Hepatocyte (in vitro differentiated cells): ENCODE data around the gene SH3PXD2B.

Experiments
- EZH2phosphoT487 ChIP-seq: fragments of 200-600 bp; sonication (generic); IDR thresholded peaks from one replicate; pipeline ENCODE4 v1.6.1; 2018; ENCODE audit warnings: antibody characterized with exemption, mild to moderate bottlenecking, low read depth, moderate library complexity; ENCODE audit not compliant: unreplicated experiment, severe bottlenecking
- TF ChIP-seq, protein P1 (sequence below): fragments of 200-600 bp; sonication (generic); IDR thresholded peaks from 2 replicates; pipeline ENCODE4 v1.5.1; 2016; ENCODE audit warnings: antibody characterized with exemption, mild to moderate bottlenecking; ENCODE audit not compliant: poor library complexity

DNA sequence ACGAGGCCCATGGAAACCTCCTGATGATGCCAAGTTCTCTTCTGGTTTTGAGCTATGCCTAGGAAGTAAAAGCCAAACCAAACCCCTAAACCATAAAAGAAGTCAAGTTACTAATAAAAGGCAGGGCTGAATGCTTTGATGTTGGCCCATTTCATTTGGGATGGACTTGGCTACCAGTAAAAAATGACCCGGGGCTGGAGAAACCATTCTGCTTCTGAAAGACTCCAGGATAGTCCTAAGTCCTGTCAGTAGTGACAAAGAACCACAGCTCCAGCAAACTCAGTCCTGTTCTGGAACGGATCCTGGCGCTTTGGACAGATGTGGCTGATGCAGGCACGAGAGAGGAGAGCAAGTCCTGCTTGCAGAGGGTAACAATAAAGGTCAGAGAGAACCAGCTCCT lies 68.6 kb downstream of the SH3PXD2B start:
- TF ChIP-seq, protein P1, sequence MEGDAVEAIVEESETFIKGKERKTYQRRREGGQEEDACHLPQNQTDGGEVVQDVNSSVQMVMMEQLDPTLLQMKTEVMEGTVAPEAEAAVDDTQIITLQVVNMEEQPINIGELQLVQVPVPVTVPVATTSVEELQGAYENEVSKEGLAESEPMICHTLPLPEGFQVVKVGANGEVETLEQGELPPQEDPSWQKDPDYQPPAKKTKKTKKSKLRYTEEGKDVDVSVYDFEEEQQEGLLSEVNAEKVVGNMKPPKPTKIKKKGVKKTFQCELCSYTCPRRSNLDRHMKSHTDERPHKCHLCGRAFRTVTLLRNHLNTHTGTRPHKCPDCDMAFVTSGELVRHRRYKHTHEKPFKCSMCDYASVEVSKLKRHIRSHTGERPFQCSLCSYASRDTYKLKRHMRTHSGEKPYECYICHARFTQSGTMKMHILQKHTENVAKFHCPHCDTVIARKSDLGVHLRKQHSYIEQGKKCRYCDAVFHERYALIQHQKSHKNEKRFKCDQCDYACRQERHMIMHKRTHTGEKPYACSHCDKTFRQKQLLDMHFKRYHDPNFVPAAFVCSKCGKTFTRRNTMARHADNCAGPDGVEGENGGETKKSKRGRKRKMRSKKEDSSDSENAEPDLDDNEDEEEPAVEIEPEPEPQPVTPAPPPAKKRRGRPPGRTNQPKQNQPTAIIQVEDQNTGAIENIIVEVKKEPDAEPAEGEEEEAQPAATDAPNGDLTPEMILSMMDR, result no peak
- no peak for TF ChIP-seq EZH2phosphoT487
